Liver (tissue), 9 donors: ENCODE measurements around the gene ASIC4. TPM values are rescaled to one million over a fixed set of nuclear protein-coding genes. Genes with fewer than 3 reads are reported as not detected.

Source experiments
- DNase-seq: peaks from one replicate; pipeline ENCODE4 v3.0.0-alpha.2; 2017; ENCODE audit warnings: low spot score
- H3K27ac ChIP-seq, 2 donors: one replicate each; pipeline ENCODE4 v1.7.0; 2013; ENCODE audit warnings: inconsistent platforms in 2 of 2, low read length in 2 of 2, control low read depth in 1 of 2, low read depth in 1 of 2, mild to moderate bottlenecking in 1 of 2
- H3K27me3 ChIP-seq, 4 donors: one replicate each; pipeline versions ENCODE4 v1.6.1 to v1.7.0; 2013; ENCODE audit warnings: low read length in 3 of 4, inconsistent platforms in 1 of 4, mild to moderate bottlenecking in 1 of 4, moderate library complexity in 1 of 4; ENCODE audit not compliant: control insufficient read depth in 4 of 4, insufficient read depth in 4 of 4
- H3K36me3 ChIP-seq, 4 donors: one replicate each; pipeline versions ENCODE4 v1.6.1 to v1.7.0; 2013; ENCODE audit warnings: low read length in 3 of 4, mild to moderate bottlenecking in 3 of 4, low read depth in 1 of 4, moderate library complexity in 1 of 4; ENCODE audit not compliant: control insufficient read depth in 4 of 4, insufficient read depth in 3 of 4
- H3K4me1 ChIP-seq, 4 donors: one replicate each; pipeline versions ENCODE4 v1.6.1 to v1.7.0; 2013; ENCODE audit warnings: low read length in 3 of 4, mild to moderate bottlenecking in 3 of 4, moderate library complexity in 1 of 4; ENCODE audit not compliant: control insufficient read depth in 4 of 4, insufficient read depth in 4 of 4
- H3K4me3 ChIP-seq, 3 donors: one replicate each; pipeline versions ENCODE4 v1.6.1 to v1.7.0; 2013; ENCODE audit warnings: low read length in 3 of 3, control low read depth in 1 of 3, low read depth in 1 of 3, mild to moderate bottlenecking in 1 of 3
- H3K9ac ChIP-seq, 2 donors: one replicate each; pipeline ENCODE4 v1.7.0; 2013; ENCODE audit warnings: low read length in 2 of 2, mild to moderate bottlenecking in 2 of 2, moderate library complexity in 2 of 2, control low read depth in 1 of 2, low read depth in 1 of 2
- H3K9me3 ChIP-seq, 4 donors: one replicate each; pipeline versions ENCODE4 v1.6.1 to v1.7.0; 2013; ENCODE audit warnings: low read length in 3 of 4; ENCODE audit not compliant: control insufficient read depth in 4 of 4
- ATF3 ChIP-seq: IDR thresholded peaks from 2 replicates; pipeline ENCODE4 v1.6.1; 2016; ENCODE audit warnings: antibody characterized with exemption
- CTCF ChIP-seq: fragments of 150-350 bp; IDR thresholded peaks from 2 replicates; pipeline ENCODE4 v1.5.1; 2017; ENCODE audit warnings: improper control_type of control experiment, low read depth, low read length; ENCODE audit not compliant: missing input control
- EGR1 ChIP-seq, 2 donors: IDR thresholded peaks; 2 replicates each; pipeline ENCODE4 v1.6.1; 2016 to 2018; ENCODE audit warnings: antibody characterized with exemption in 2 of 2, low read depth in 2 of 2
- FOXA1 ChIP-seq: IDR thresholded peaks from 2 replicates; pipeline ENCODE4 v1.6.1; 2016; ENCODE audit warnings: antibody characterized with exemption
- FOXA2 ChIP-seq: IDR thresholded peaks from 2 replicates; pipeline ENCODE4 v1.6.1; 2016; ENCODE audit warnings: antibody characterized with exemption
- GABPA ChIP-seq, 2 donors: IDR thresholded peaks in 1 of 2; conservative IDR thresholded peaks in 1 of 2; 2 replicates each; pipeline ENCODE4 v1.6.1; 2016; ENCODE audit warnings: antibody characterized with exemption in 2 of 2, mild to moderate bottlenecking in 1 of 2, moderate library complexity in 1 of 2
- HNF4A ChIP-seq, 2 donors: conservative IDR thresholded peaks; 2 replicates each; pipeline ENCODE4 v1.6.1; 2016; ENCODE audit warnings: antibody characterized with exemption in 2 of 2, mild to moderate bottlenecking in 2 of 2
- HNF4G ChIP-seq: IDR thresholded peaks from 2 replicates; pipeline ENCODE4 v1.6.1; 2016; ENCODE audit warnings: antibody characterized with exemption
- JUND ChIP-seq, 2 donors: IDR thresholded peaks; 2 replicates each; pipeline ENCODE4 v1.6.1; 2016; ENCODE audit warnings: antibody characterized with exemption in 2 of 2
- MAX ChIP-seq: IDR thresholded peaks from 2 replicates; pipeline ENCODE4 v1.6.1; 2016; ENCODE audit warnings: antibody characterized with exemption
- NR2F2 ChIP-seq: IDR thresholded peaks from 2 replicates; pipeline ENCODE4 v1.6.1; 2016; ENCODE audit warnings: antibody characterized with exemption
- RAD21 ChIP-seq, 2 donors: IDR thresholded peaks; 2 replicates each; pipeline ENCODE4 v1.6.1; 2016; ENCODE audit warnings: antibody characterized with exemption in 2 of 2, mild to moderate bottlenecking in 2 of 2
- REST ChIP-seq: IDR thresholded peaks from 2 replicates; pipeline ENCODE4 v1.6.1; 2016; ENCODE audit warnings: antibody characterized with exemption, mild to moderate bottlenecking
- RXRA ChIP-seq, 2 donors: IDR thresholded peaks; 2 replicates each; pipeline ENCODE4 v1.6.1; 2017 to 2018; ENCODE audit warnings: antibody characterized with exemption in 2 of 2, mild to moderate bottlenecking in 1 of 2
- SP1 ChIP-seq: IDR thresholded peaks from 2 replicates; pipeline ENCODE4 v1.6.1; 2018; ENCODE audit warnings: antibody characterized with exemption, mild to moderate bottlenecking
- TAF1 ChIP-seq: conservative IDR thresholded peaks from 2 replicates; pipeline ENCODE4 v1.6.1; 2016; ENCODE audit warnings: antibody characterized with exemption, mild to moderate bottlenecking
- YY1 ChIP-seq: IDR thresholded peaks from 2 replicates; pipeline ENCODE4 v1.6.1; 2016; ENCODE audit warnings: antibody characterized with exemption, mild to moderate bottlenecking
- ZBTB33 ChIP-seq: IDR thresholded peaks from 2 replicates; pipeline ENCODE4 v1.6.1; 2016; ENCODE audit warnings: antibody characterized with exemption
- WGBS: extraction: QIAGEN DNeasy Blood & Tissue Kit; methylation state at CpG from one replicate; pipeline ENCODE4 v1.1.7; 2013; 5-methylcytosine and 5-hydroxymethylcytosine counted together
- polyA plus RNA-seq, 2 donors: library from polyadenylated mRNA; stranded (reverse) in 1 of 2; unstranded in 1 of 2; fragments of 200-250 nt in 1 of 2; fragments of >200 nt in 1 of 2; fragmentation: Nextera tagmentation in 1 of 2; extraction: Ambion mirVana in 1 of 2; gene quantifications; one replicate each; pipeline versions ENCODE4 v1.2.1 to v1.2.3, GENCODE V29; 2013 to 2015
- total RNA-seq, 2 donors: library from RNA; depleted of rRNA; stranded (reverse); fragments of >200 nt; gene quantifications; one replicate each; pipeline ENCODE4 v1.2.3, GENCODE V29; 2014
- donor health status: healthy.
- donor health status: healthy.
- donor health status: healthy.
- donor health status: healthy.
- donor health status: healthy.

Gene ASIC4
- total and polyA plus RNA-seq, 4 donors: 0.08 to 1.5 TPM; not detected in 2

GRCh38 chr2:219506153-219506801 lies 8.0 kb upstream of the ASIC4 start:
- H3K27me3 ChIP-seq: no peaks in the 10 kb centered on the region
- TF ChIP-seq RAD21 (IDR thresholded peaks at IDR 0.05) (no peak), YY1 (no peak), ZBTB33 (no peak), JUND (IDR thresholded peaks at IDR 0.05) (no peak), ATF3 (no peak), REST (no peak), EGR1 (IDR thresholded peaks at IDR 0.05; ENCODE audit: low read depth in 2 of 2) (no peak), FOXA1 (no peak), HNF4G (no peak), TAF1 (no peak), CTCF (no peak), MAX (no peak), SP1 (no peak), RXRA (IDR thresholded peaks at IDR 0.05) (no peak), HNF4A (conservative IDR thresholded peaks at IDR 0.05) (no peak), NR2F2 (no peak), GABPA (IDR thresholded peaks at IDR 0.05 in 1 of 2, conservative IDR thresholded peaks at IDR 0.05 in 1 of 2) (no peak), FOXA2 (no peak)
- H3K9ac ChIP-seq: no peak overlapping the region
- peaks cover 0 to 9% (median 6%) of the 10 kb centered on the region in 4 donors for H3K4me1 ChIP-seq
- no peak overlapping the region for H3K27ac ChIP-seq
- DNase-seq: no peak
- H3K36me3 ChIP-seq: peaks cover 14 to 34% (median 15%) of the 10 kb centered on the region in 4 donors
- no peaks in the 10 kb centered on the region for H3K9me3 ChIP-seq
- 93% methylated on average over 23 of the region's 23 CpGs for WGBS
- H3K4me3 ChIP-seq: no peak overlapping the region
